Measurements from ENCODE around the gene COX6B2.

GRCh38 chr19:55309448-55309847 lies 45.1 kb downstream of the COX6B2 start:
- TF ChIP-seq EZH2 (IDR thresholded peaks at IDR 0.05; ENCODE audit: borderline replicate concordance, low read depth, low read length, severe bottlenecking) (no peak), POLR2A (IDR thresholded peaks at IDR 0.05; ENCODE audit: low read depth, low read length) (no peak), CTCF (IDR thresholded peaks at IDR 0.05; ENCODE audit: extremely low read depth in 1 of 2, insufficient read depth in 1 of 2, low read depth in 1 of 2, low read length in 2 of 2) (no peak), POLR2AphosphoS5 (IDR thresholded peaks at IDR 0.05; ENCODE audit: insufficient read depth, low read depth, low read length) (no peak), MAX (IDR thresholded peaks at IDR 0.05; ENCODE audit: insufficient read depth, insufficient read length) (no peak), MYC (IDR thresholded peaks at IDR 0.05; ENCODE audit: low read depth, low read length) (no peak)
